DND-41 (cell line): ENCODE data around the gene POC1B.

Experiments
- EZH2 ChIP-seq: IDR thresholded peaks from 3 replicates; pipeline ENCODE4 v1.6.1; 2012; ENCODE audit warnings: borderline replicate concordance, low read depth, mild to moderate bottlenecking, moderate library complexity, low read length, inconsistent platforms; ENCODE audit not compliant: severe bottlenecking
- TF ChIP-seq, protein P1 (sequence below): IDR thresholded peaks from 2 replicates; pipeline ENCODE4 v1.5.1; 2012; ENCODE audit warnings: borderline replicate concordance, low read length, moderate library complexity, mild to moderate bottlenecking; ENCODE audit not compliant: poor library complexity, severe bottlenecking; ENCODE audit errors: extremely low read depth

DNA sequence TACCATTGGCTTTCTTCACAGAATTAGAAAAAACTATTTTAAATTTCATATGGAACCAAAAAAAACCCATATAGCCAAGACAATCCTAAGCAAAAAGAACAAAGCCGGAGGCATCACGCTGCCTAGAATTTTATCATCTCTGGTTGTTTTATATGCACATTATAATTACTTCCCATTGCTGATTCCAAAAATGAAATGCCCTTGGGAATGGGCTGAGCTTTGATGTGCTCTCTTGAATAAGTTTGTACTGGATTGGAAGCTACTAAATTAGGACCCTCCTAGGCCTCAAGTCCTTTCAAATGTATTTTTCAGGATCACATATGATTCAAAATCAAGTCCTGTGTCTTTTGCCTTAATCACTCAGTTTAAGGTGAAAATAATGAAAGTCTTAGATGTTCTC, 114.6 kb downstream of the POC1B start:
- TF ChIP-seq, protein P1, sequence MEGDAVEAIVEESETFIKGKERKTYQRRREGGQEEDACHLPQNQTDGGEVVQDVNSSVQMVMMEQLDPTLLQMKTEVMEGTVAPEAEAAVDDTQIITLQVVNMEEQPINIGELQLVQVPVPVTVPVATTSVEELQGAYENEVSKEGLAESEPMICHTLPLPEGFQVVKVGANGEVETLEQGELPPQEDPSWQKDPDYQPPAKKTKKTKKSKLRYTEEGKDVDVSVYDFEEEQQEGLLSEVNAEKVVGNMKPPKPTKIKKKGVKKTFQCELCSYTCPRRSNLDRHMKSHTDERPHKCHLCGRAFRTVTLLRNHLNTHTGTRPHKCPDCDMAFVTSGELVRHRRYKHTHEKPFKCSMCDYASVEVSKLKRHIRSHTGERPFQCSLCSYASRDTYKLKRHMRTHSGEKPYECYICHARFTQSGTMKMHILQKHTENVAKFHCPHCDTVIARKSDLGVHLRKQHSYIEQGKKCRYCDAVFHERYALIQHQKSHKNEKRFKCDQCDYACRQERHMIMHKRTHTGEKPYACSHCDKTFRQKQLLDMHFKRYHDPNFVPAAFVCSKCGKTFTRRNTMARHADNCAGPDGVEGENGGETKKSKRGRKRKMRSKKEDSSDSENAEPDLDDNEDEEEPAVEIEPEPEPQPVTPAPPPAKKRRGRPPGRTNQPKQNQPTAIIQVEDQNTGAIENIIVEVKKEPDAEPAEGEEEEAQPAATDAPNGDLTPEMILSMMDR: no peak
- no peak for TF ChIP-seq EZH2
